ENCODE data around the gene PPEF1. TPM values are rescaled to one million over a fixed set of nuclear protein-coding genes. Genes with fewer than 3 reads are reported as not detected.

PPEF1 gene
- total and polyA plus RNA-seq, 2 of the 8 experiments (the other 6 are each of a cell fraction or from before 2014, with no cell fraction given): 0.08 to 0.30 TPM

DNA sequence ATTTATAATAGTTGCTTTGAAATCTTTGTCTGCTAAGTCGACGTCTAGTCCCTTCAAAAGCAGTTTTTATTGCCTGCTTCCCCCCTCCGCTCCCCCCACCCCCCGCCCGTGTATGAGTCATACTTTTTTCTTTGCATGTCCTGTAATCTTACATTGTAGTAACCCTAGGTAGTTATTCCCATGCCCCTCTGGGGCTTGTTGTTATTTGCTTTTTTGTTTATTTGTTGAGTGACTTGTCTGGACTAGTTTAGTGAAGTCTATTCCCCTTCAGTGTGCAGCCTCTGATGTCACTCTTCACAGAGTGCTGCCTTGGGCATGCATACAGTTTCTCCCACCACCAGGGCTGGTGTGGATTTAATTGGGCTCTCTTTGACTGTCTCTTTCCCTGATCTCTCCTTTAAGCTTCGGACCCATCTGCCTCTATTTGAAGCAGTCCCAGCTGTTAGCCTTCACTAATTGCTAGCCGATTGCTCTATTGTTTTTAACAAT, 86.2 kb downstream of the PPEF1 start:
- Histone ChIP-seq H4K20me1 (replicated peaks in 1 of 2; ENCODE audit: control insufficient read depth in 1 of 2, insufficient read depth in 2 of 2, low read length in 2 of 2) (no peaks in the 10 kb centered on the region), H4K91ac (replicated peaks; ENCODE audit: insufficient read length, low read length) (no peak overlapping the region), H3K18ac (ENCODE audit: extremely low read depth, low read length) (no peak overlapping the region), H3K23me2 (ENCODE audit: low read depth, low read length) (no peaks in the 10 kb centered on the region), H2BK5ac (ENCODE audit: low read depth, low read length) (no peak overlapping the region), H2BK12ac (ENCODE audit: low read depth, low read length) (no peak overlapping the region), H2AFZ (ENCODE audit: low read length) (no peak overlapping the region), H3K36me3 (ENCODE audit: control insufficient read depth in 2 of 4, insufficient read depth in 4 of 4, low read length in 3 of 4) (no peaks in the 10 kb centered on the region), H3K4me3 (ENCODE audit: extremely low read depth in 1 of 4, insufficient read depth in 2 of 4, low read depth in 3 of 4, low read length in 4 of 4) (no peak overlapping the region), H2BK20ac (ENCODE audit: low read length) (no peak overlapping the region), H3K9me3 (ENCODE audit: insufficient read depth in 2 of 2, low read depth in 1 of 2, low read length in 1 of 2) (no peaks in the 10 kb centered on the region), H3K79me1 (ENCODE audit: low read depth, low read length) (no peaks in the 10 kb centered on the region), H3K4me1 (replicated peaks in 1 of 4; ENCODE audit: control insufficient read depth in 3 of 4, insufficient read depth in 4 of 4, low read length in 3 of 4) (peaks cover 0 to 3% (median 1%) of the 10 kb centered on the region in 4 experiments; a peak in 2 of 7 replicates), H4K8ac (ENCODE audit: extremely low read depth, insufficient read depth, low read length) (no peak overlapping the region), H2BK15ac (ENCODE audit: low read length) (no peak overlapping the region), H3K4ac (replicated peaks; ENCODE audit: insufficient read length, low read depth, low read length) (no peak overlapping the region), H3K27me3 (replicated peaks in 1 of 4; ENCODE audit: control insufficient read depth in 3 of 4, extremely low read depth in 1 of 4, insufficient read depth in 3 of 4, low read length in 3 of 4) (no peaks in the 10 kb centered on the region), H3K23ac (ENCODE audit: insufficient read length) (no peak overlapping the region), H3K4me2 (ENCODE audit: insufficient read depth in 1 of 2, low read depth in 2 of 2, low read length in 2 of 2) (no peak overlapping the region), H3K56ac (replicated peaks; ENCODE audit: insufficient read length, low read depth, low read length) (no peak overlapping the region), H3K27ac (ENCODE audit: low read depth, low read length) (no peak overlapping the region), H3K79me2 (ENCODE audit: control insufficient read depth in 1 of 2, insufficient read depth in 2 of 2, low read length in 2 of 2) (no peaks in the 10 kb centered on the region), H3K14ac (ENCODE audit: insufficient read length) (no peak overlapping the region), H4K5ac (ENCODE audit: insufficient read length, low read depth, low read length) (no peak overlapping the region), H2BK120ac (replicated peaks; ENCODE audit: low read depth, low read length) (no peak overlapping the region), H2AK5ac (ENCODE audit: low read depth, low read length) (no peak overlapping the region), H3K9ac (replicated peaks in 1 of 4; ENCODE audit: extremely low read depth in 1 of 4, low read depth in 3 of 4, low read length in 3 of 4) (no peak overlapping the region)
- TF ChIP-seq CHD2 (IDR thresholded peaks at IDR 0.05; ENCODE audit: low read length) (no peak), FOSL1 (IDR thresholded peaks at IDR 0.05; ENCODE audit: insufficient read depth, low read depth, low read length) (no peak), CREB1 (IDR thresholded peaks at IDR 0.05) (no peak), KDM1A (IDR thresholded peaks at IDR 0.05; ENCODE audit: borderline replicate concordance, low read length) (no peak), RXRA (IDR thresholded peaks at IDR 0.05; ENCODE audit: insufficient read depth, low read depth, low read length) (no peak)
- TF ChIP-seq, protein P1, sequence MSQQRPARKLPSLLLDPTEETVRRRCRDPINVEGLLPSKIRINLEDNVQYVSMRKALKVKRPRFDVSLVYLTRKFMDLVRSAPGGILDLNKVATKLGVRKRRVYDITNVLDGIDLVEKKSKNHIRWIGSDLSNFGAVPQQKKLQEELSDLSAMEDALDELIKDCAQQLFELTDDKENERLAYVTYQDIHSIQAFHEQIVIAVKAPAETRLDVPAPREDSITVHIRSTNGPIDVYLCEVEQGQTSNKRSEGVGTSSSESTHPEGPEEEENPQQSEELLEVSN (IDR thresholded peaks at IDR 0.05): no peak
- FAIRE-seq: peak; percentile 57
- ChIA-PET POLR2A (ENCODE audit: partially characterized antibody) (no interaction called here), CTCF (ENCODE audit: partially characterized antibody) (no interaction called here)
- WGBS, 2 experiments (ENCODE audit: extremely low coverage in 1 of 2, insufficient coverage in 1 of 2, insufficient read length in 1 of 2, insufficient replicate concordance in 2 of 2, low coverage in 1 of 2, low lambda C conversion rate in 2 of 2, missing lambda C conversion rate in 1 of 2): 53% methylated on average over 7 of the region's 7 CpGs; no CpG with 5 or more reads in 1 of the 2 experiments
- peak in 1 of 2 experiments; percentile 35 for DNase-seq (ENCODE audit: low read depth in 1 of 2, low spot score in 2 of 2)

Measured in H1 (cell line).